ENCODE data around the gene INAVA. TPM values are rescaled to one million over a fixed set of nuclear protein-coding genes. Genes with fewer than 3 reads are reported as not detected.
A peak's percentile ranks its signal among the peaks of the same experiment; 100 is the strongest.

Gene INAVA
- total and polyA plus RNA-seq, 10 of the 15 experiments (the other 5 are each of a cell fraction or from before 2014, with no cell fraction given): 3.6 to 15.4 (median 9.5) TPM

- RAD21 ChIA-PET (ENCODE audit: unreplicated experiment): interaction anchor here (0.6 to 11.2 kb wide), 13 partner anchors 10 to 270 kb away, joined by 3 to 139 read pairs (median 6); no protein-coding TSS in a partner anchor
- TF ChIP-seq IKZF2 (IDR thresholded peaks at IDR 0.05) (peak in 1 of 2 experiments; percentile 23; a peak in 1 of 4 replicates), MLLT1 (IDR thresholded peaks at IDR 0.05) (peak; percentile 6; the same call in 1 of the 2 replicates), NKRF (conservative IDR thresholded peaks at IDR 0.05) (0 out of 2 replicates have a peak, but pooled peaks have one; percentile 3), IRF5 (IDR thresholded peaks at IDR 0.05; ENCODE audit: borderline replicate concordance) (no peak), POU2F2 (IDR thresholded peaks at IDR 0.05; ENCODE audit: borderline replicate concordance, low read depth, low read length) (no peak), IKZF1 (conservative IDR thresholded peaks at IDR 0.05) (peak; percentile 27; the same call in 1 of the 2 replicates)
- WGBS (ENCODE audit: insufficient coverage, insufficient replicate concordance, low lambda C conversion rate, missing lambda C conversion rate): 70% methylated on average over 8 of the region's 8 CpGs
- DNase-seq (ENCODE audit: low read depth, low spot score): no peak
- no peak for ATAC-seq
- SMC1A ChIA-PET (ENCODE audit: uncharacterized antibody, unreplicated experiment): interaction anchor here (0.8 to 12.2 kb wide), 11 partner anchors 13 to 269 kb away, joined by 3 to 193 read pairs (median 6); no protein-coding TSS in a partner anchor
- CTCF ChIA-PET: interaction anchor here (1.4 to 10.0 kb wide), 8 partner anchors 12 to 270 kb away, joined by 4 to 131 read pairs (median 36); no protein-coding TSS in a partner anchor
- Histone ChIP-seq H3K9ac (ENCODE audit: control insufficient read depth, insufficient read depth, low read length) (peak overlapping the region; percentile 76), H2AFZ (ENCODE audit: control insufficient read depth, low read depth, low read length) (peak overlapping the region; percentile 90), H3K36me3 (ENCODE audit: control insufficient read depth in 2 of 2, insufficient read depth in 2 of 2, low read length in 1 of 2) (no peaks in the 10 kb centered on the region), H3K4me1 (ENCODE audit: control insufficient read depth, insufficient read depth, low read length) (peaks cover 57% of the 10 kb centered on the region), H3K27ac (ENCODE audit: control insufficient read depth, insufficient read depth) (peak overlapping the region; percentile 52), H3K79me2 (ENCODE audit: control insufficient read depth, insufficient read depth, low read length) (no peaks in the 10 kb centered on the region; the same call in none of the 2 replicates), H3K4me3 (peak overlapping the region; percentile 45; the same call in 1 of the 2 replicates), H4K20me1 (ENCODE audit: control insufficient read depth, insufficient read depth) (no peaks in the 10 kb centered on the region), H3K27me3 (replicated peaks in 1 of 2; ENCODE audit: control insufficient read depth in 2 of 2, insufficient read depth in 2 of 2, low read length in 1 of 2) (no peaks in the 10 kb centered on the region), H3K9me3 (replicated peaks; ENCODE audit: control insufficient read depth, insufficient read depth, low read length) (no peaks in the 10 kb centered on the region), H3K4me2 (ENCODE audit: control insufficient read depth, insufficient read depth) (peak overlapping the region; percentile 90)
- intact Hi-C loops (cut with micrococcal nuclease; ENCODE audit: unreplicated experiment) (loop anchor here (5.0 kb wide), 1 partner anchor 131 kb away; the partner anchor contains the start of gene KIF21B), in situ Hi-C loops (cut with MboI) (no loop called here)
- POLR2A ChIA-PET: interaction anchor here (0.7 to 6.3 kb wide), 8 partner anchors 14 to 130 kb away, joined by 3 to 60 read pairs (median 7); no protein-coding TSS in a partner anchor
- no peak for FAIRE-seq
- BruUV-seq (replicated peaks): no TSS peak
Observed at GRCh38 chr1:200891774-200892157, 2.9 kb upstream of the INAVA start.

Measured in GM12878 (cell line).